DMS79 treated with DMSO at 0.1 percent for 48 hours (cell line): ENCODE data around the gene ATP5F1D.
A peak's percentile ranks its signal among the peaks of the same experiment; 100 is the strongest.
"Not testable (repeated sequence)": the region's sequence is repeated elsewhere in the genome, so short reads cannot be mapped to it uniquely, and the experiment has no call there.

Experiments used
- DNase-seq: peaks from one replicate; lab custom pipeline; 2025; lab: John Stamatoyannopoulos, UW

Gene ATP5F1D

DNA sequence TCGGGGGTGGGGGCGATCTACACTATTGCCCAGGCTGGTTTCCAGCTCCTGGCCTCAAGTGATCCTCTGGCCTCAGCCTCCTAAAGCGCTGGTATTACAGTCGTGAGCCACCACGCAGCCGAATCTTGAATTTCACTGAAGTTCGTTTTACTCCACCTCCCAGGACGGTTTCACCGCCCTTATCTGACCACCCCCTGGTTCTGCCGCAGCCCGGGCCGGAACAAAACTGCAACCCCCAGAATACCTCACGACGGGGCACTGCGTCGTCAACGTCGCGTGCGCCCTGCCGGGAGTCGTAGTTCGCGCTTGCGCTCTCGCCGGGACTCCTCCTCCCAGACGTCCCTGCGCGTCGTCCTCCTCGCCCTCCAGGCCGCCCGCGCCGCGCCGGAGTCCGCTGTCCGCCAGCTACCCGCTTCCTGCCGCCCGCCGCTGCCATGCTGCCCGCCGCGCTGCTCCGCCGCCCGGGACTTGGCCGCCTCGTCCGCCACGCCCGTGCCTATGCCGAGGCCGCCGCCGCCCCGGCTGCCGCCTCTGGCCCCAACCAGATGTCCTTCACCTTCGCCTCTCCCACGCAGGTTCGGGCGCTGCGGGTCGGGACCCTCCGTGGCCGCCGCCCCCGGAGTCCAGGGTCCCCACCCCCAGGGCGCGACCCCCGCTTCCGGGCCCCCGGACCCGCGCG lies at the start of gene ATP5F1D:
Gene ATP5F1D, plus strand, starts transcription at position 335 of the 679 bp plus-strand sequence. Its CDS starts 100 bp downstream, at position 435.
- DNase-seq, result peak; percentile 82

GRCh38 chr19:1199531-1199930 lies 42.0 kb upstream of the ATP5F1D start:
- DNase-seq, result no peak

DNA sequence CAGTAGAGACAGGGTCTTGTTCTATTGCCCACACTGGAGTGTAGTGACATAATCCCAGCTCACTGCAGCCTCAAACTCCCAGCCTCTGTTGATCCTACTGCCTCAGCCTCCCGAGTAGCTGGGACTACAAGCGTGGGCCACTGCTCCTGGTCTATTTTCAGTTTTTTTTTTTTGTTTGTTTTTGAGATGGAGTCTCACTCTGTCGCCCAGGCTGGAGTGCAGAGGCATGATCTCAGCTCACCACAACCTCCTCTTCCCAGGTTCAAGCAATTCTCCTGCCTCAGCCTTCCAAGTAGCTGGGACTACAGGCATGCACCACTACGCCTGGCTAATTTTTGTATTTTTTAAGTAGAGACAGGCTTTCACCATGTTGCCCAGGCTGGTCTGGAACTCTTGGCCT lies 40.9 kb upstream of the ATP5F1D start:
- not testable (repeated sequence) for DNase-seq

GRCh38 chr19:1205114-1206099 lies 36.1 kb upstream of the ATP5F1D start, which contains the start of gene STK11:
TSS of gene STK11 (plus strand) at chr19:1205778. CDS start at chr19:1206914, 1,136 bp downstream.
- peak; percentile 91 for DNase-seq

DNA sequence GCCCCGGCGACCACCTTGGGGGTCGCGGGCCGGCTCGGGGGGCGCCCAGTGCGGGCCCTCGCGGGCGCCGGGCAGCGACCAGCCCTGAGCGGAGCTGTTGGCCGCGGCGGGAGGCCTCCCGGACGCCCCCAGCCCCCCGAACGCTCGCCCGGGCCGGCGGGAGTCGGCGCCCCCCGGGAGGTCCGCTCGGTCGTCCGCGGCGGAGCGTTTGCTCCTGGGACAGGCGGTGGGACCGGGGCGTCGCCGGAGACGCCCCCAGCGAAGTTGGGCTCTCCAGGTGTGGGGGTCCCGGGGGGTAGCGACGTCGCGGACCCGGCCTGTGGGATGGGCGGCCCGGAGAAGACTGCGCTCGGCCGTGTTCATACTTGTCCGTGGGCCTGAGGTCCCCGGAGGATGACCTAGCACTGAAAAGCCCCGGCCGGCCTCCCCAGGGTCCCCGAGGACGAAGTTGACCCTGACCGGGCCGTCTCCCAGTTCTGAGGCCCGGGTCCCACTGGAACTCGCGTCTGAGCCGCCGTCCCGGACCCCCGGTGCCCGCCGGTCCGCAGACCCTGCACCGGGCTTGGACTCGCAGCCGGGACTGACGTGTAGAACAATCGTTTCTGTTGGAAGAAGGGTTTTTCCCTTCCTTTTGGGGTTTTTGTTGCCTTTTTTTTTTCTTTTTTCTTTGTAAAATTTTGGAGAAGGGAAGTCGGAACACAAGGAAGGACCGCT lies 35.2 kb upstream of the ATP5F1D start:
- DNase-seq, result no peak

GRCh38 chr19:1206864-1207450 lies 34.6 kb upstream of the ATP5F1D start:
- no peak for DNase-seq

GRCh38 chr19:1208830-1209229 lies 32.7 kb upstream of the ATP5F1D start:
- DNase-seq, result not testable (repeated sequence)

DNA sequence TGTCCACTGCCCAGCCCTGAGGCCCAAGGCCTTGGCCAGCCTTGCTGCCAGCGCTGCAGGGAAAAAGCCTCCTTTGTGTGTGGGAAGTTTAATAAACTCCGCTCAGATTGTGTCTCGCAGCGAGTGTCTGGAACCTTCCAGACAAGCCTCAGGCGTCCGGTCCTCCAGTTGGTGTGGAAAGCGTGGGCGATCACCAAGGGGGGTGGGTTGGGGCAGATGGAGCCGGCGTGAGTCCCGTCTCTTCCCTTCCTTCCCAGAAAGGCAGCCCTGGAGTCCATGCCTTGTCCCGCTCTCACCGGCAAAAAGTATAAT lies 31.4 kb upstream of the ATP5F1D start:
- no peak for DNase-seq

GRCh38 chr19:1211494-1212234 lies 29.9 kb upstream of the ATP5F1D start:
- no peak for DNase-seq

- no peak for DNase-seq
Observed at GRCh38 chr19:1213391-1214286, 27.9 kb upstream of the ATP5F1D start.

- DNase-seq, result no peak
Observed at GRCh38 chr19:1214299-1214861, 27.2 kb upstream of the ATP5F1D start.

DNA sequence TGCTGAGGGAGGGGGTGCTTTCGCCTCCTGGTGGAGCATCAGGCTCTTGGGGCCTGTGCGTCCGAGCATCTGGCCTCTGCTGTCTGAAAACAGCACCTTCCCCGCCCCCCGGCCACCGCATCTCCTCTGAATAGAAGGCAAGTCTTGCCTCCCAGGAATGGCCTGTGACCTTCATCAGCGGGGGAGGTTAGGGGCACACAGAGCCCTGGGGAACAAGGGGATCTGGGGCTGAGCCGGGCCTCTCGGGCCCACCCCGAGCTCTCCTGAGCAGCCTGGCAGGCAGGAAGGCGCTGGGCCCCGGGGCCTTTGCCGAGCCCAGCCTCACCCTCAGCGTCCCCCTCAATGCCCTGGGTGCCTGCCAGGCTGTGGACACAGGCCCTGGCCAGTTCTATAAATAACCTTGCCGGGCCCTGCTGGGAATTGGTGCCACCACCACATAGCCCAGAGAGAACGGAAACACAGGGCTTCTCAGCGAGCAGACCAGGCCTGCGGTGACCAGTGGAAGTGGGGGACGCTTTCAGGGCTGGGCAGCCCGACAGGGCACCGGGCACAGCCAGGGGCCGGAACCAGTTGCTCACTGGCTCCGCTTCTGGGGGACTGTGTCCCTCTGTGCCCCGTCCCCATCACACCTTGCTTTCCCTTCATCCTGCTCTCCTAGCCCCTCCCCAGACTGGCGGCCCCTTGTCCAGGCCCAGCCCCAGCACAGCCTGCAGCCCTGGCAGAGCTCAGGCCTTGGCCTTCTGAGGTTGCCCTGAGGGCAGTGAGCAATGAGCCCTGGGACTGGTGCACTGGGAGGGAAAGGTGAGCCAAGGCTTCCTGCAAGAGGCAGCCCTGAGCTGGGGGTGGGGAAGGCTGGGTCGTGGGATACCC lies 26.5 kb upstream of the ATP5F1D start:
- DNase-seq, result no peak

GRCh38 chr19:1216756-1217155 lies 24.8 kb upstream of the ATP5F1D start:
- DNase-seq, result no peak

GRCh38 chr19:1217366-1217765 lies 24.2 kb upstream of the ATP5F1D start:
- DNase-seq, result no peak

DNA sequence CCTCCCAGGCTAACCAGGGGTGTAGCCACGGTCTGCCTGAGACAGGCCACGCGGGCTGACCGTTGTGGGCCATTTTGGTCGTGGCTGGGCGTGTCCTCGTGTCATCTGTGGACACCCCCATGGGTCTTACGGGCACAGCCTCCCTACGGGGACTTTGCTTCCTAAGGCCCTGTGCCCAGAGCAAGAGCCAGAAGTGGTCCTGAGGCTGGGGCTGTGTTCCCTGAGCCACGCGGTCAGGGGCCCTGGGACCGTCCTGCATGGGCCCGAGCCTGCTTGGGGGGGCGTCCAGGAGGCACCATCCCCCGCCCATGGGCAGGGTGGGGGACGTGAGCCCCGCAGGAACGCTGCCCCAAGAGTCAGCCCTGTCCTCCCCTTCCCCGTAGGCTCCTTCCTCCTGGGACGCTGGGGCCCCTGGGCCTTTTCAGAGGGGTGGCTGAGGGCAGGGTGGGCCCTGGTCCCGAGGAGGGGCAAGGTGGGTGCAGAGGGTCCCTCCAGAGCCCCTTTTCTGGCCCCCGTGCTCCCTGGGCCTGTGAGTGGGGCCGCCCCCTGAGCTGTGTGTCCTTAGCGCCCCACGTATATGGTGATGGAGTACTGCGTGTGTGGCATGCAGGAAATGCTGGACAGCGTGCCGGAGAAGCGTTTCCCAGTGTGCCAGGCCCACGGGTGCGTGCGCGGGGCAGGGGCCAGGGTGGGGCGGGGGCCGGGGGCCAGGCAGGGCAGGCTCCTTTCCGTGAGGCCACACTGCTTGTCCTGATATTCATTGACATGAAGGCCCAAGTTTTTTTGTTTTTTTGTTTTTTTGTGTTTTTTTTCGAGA lies 22.6 kb upstream of the ATP5F1D start:
- no peak for DNase-seq

DNA sequence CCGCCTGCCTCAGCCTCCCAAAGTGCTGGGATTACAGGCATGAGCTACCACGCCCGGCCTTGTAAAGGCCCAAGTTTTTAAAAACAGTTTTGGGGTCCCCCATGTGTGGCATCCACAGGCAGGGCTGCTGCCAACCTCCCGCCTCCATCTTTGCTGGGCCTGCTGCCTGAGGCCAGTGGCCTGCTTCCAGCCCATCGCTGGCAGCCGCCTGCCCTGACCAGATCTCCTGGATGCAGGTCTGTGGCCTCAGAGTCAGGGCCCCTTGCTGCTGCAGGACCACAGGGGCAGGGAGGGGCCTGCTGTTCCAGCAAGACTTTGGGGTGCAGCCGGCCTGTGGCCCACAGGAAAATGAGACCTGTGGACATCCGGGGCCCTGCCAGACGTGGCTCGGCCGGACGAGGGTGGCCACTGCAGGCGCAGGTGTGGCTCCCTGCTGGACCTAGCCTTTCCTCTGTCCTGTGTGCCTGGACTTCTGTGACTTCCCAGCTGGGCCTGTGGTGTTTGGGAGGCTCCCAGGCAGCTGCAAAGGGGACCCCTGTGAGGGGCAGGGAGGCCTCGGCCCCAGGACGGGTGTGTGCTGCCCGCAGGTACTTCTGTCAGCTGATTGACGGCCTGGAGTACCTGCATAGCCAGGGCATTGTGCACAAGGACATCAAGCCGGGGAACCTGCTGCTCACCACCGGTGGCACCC lies 21.6 kb upstream of the ATP5F1D start:
- DNase-seq, result no peak

DNA sequence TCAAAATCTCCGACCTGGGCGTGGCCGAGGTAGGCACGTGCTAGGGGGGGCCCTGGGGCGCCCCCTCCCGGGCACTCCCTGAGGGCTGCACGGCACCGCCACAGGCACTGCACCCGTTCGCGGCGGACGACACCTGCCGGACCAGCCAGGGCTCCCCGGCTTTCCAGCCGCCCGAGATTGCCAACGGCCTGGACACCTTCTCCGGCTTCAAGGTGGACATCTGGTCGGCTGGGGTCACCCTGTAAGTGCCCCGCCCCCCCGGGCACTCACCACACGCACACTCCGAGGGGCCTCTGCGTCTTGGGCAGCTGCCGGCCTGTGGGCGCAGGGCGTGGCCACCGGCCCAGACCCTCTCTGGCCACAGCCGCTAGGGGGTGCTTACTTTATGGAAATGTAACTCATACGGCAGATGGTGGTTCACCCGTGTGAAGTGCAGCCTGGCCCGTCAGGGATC lies 21.0 kb upstream of the ATP5F1D start:
- no peak for DNase-seq
